B cell (primary cell): ENCODE measurements around the gene CASP9. TPM values are rescaled to one million over a fixed set of nuclear protein-coding genes. Genes with fewer than 3 reads are reported as not detected.

ENCODE experiments used
- ATAC-seq: fragments of 200-7000 bp; cut with Tn5 transposase; one replicate; pipeline ENCODE4 v1.10.0; 2021; ENCODE audit warnings: low read depth, mild to moderate bottlenecking, moderate number of reproducible peaks, moderate library complexity
- CTCF ChIA-PET: fragments of 350-600 bp; sonication (Branson Sonifier 250); formaldehyde crosslinking; loops from one replicate; lab custom pipeline; 2021; ENCODE audit warnings: antibody characterized with exemption, inconsistent platforms; lab: Charles Lee
- POLR2A ChIA-PET: fragments of 350-600 bp; sonication (Branson Sonifier 250); formaldehyde crosslinking; loops from one replicate; lab custom pipeline; 2021; ENCODE audit warnings: antibody characterized with exemption; lab: Charles Lee
- DNase-seq: peaks from one replicate; pipeline ENCODE4 v3.0.0; 2013
- H2AFZ ChIP-seq: 2 replicates; pipeline ENCODE4 v1.6.1; 2012; ENCODE audit warnings: mild to moderate bottlenecking, low read depth, low read length; ENCODE audit not compliant: insufficient read depth, poor library complexity, severe bottlenecking
- H3K27ac ChIP-seq, 2 donors: 1 replicate in 1 of 2; 2 replicates in 1 of 2; pipeline ENCODE4 v1.5.1; 2012 to 2013; ENCODE audit warnings: low read length in 2 of 2, mild to moderate bottlenecking in 2 of 2, moderate library complexity in 1 of 2
- H3K27me3 ChIP-seq, 4 experiments: fragments of 200-600 bp in 1 of 4; sonication (generic) in 1 of 4; replicated peaks in 1 of 4; 1 replicate in 2 of 4; 2 replicates in 2 of 4; pipeline versions ENCODE4 v1.6.1 to v1.7.0; 2013 to 2016; ENCODE audit warnings: low read length in 3 of 4, mild to moderate bottlenecking in 2 of 4, mixed read lengths in 1 of 4, moderate library complexity in 1 of 4; ENCODE audit not compliant: insufficient read depth in 4 of 4, control insufficient read depth in 3 of 4; ENCODE audit errors: control extremely low read depth in 1 of 4
- H3K36me3 ChIP-seq, 2 experiments: replicated peaks in 1 of 2; 1 replicate in 1 of 2; 2 replicates in 1 of 2; pipeline versions ENCODE4 v1.6.1 to v1.7.1; 2013; ENCODE audit warnings: low read length in 1 of 2; ENCODE audit not compliant: insufficient read depth in 2 of 2, control insufficient read depth in 1 of 2; ENCODE audit errors: control extremely low read depth in 1 of 2, extremely low read depth in 1 of 2
- H3K4me1 ChIP-seq, 2 donors: fragments of 200-600 bp in 1 of 2; sonication (generic) in 1 of 2; 1 replicate in 1 of 2; 2 replicates in 1 of 2; pipeline versions ENCODE4 v1.5.1 to v1.6.1; 2013 to 2017; ENCODE audit warnings: low read length in 2 of 2; ENCODE audit not compliant: control insufficient read depth in 2 of 2, insufficient read depth in 2 of 2
- H3K4me2 ChIP-seq: replicated peaks from 2 replicates; pipeline ENCODE3; 2012; ENCODE audit warnings: mild to moderate bottlenecking, low read depth, low read length; ENCODE audit not compliant: poor library complexity, severe bottlenecking
- H3K4me3 ChIP-seq, 5 experiments: fragments of 200-600 bp in 1 of 5; sonication (generic) in 1 of 5; 1 replicate in 3 of 5; 2 replicates in 2 of 5; pipeline versions ENCODE4 v1.5.1 to v1.7.0; 2011 to 2016; ENCODE audit warnings: low read length in 4 of 5, mild to moderate bottlenecking in 4 of 5, low read depth in 2 of 5, control low read depth in 1 of 5, moderate library complexity in 1 of 5; ENCODE audit not compliant: insufficient read depth in 1 of 5; ENCODE audit errors: control extremely low read depth in 1 of 5, extremely low read depth in 1 of 5
- H3K79me2 ChIP-seq: fragments of 200-600 bp; sonication (generic); one replicate; pipeline ENCODE4 v1.6.0; 2016; ENCODE audit warnings: low read length; ENCODE audit not compliant: control insufficient read depth, insufficient read depth
- H3K9ac ChIP-seq: fragments of 200-600 bp; sonication (generic); 2 replicates; pipeline ENCODE4 v1.6.1; 2017; ENCODE audit warnings: mild to moderate bottlenecking, low read length, moderate library complexity
- H3K9me3 ChIP-seq, 3 donors: one replicate each; pipeline versions ENCODE4 v1.6.1 to v1.7.1; 2013; ENCODE audit warnings: low read length in 2 of 3; ENCODE audit not compliant: control insufficient read depth in 2 of 3, insufficient read depth in 1 of 3; ENCODE audit errors: control extremely low read depth in 1 of 3
- H4K20me1 ChIP-seq: 2 replicates; pipeline ENCODE4 v1.6.0; 2012; ENCODE audit warnings: mild to moderate bottlenecking, low read length; ENCODE audit not compliant: insufficient read depth, control insufficient read depth, poor library complexity, severe bottlenecking
- H3K27ac Mint-ChIP-seq: one replicate; pipeline ENCODE4 v1.8.0; 2021; ENCODE audit warnings: mixed read lengths
- H3K27me3 Mint-ChIP-seq: one replicate; pipeline ENCODE4 v1.8.0; 2021; ENCODE audit warnings: mixed read lengths
- H3K4me1 Mint-ChIP-seq: one replicate; pipeline ENCODE4 v1.8.0; 2021; ENCODE audit warnings: mixed read lengths
- H3K4me3 Mint-ChIP-seq: one replicate; pipeline ENCODE4 v1.8.0; 2021; ENCODE audit warnings: mixed read lengths
- H3K9me3 Mint-ChIP-seq: one replicate; pipeline ENCODE4 v1.8.0; 2022; ENCODE audit warnings: mixed read lengths; ENCODE audit not compliant: insufficient read depth
- CTCF ChIP-seq: fragments of 200-600 bp; IDR thresholded peaks from one replicate; pipeline ENCODE4 v1.8.0; 2022; ENCODE audit warnings: antibody characterized with exemption, mild to moderate bottlenecking
- EZH2 ChIP-seq: IDR thresholded peaks from 2 replicates; pipeline ENCODE4 v1.6.1; 2012; ENCODE audit warnings: borderline replicate concordance, low read depth, mild to moderate bottlenecking, moderate library complexity, low read length; ENCODE audit not compliant: insufficient read depth, poor library complexity, severe bottlenecking
- WGBS: methylation state at CpG from one replicate; pipeline ENCODE4 v1.1.5; 2013; ENCODE audit warnings: missing lambda C conversion rate; ENCODE audit not compliant: insufficient coverage; 5-methylcytosine and 5-hydroxymethylcytosine counted together
- intact Hi-C: fragments of 100-400 bp; cut with micrococcal nuclease; formaldehyde crosslinking; loops from one replicate; pipeline ENCODE4 v1.10.0; 2022
- polyA plus RNA-seq: library from polyadenylated mRNA; depleted of rRNA; stranded (reverse); fragments of >200 nt; gene quantifications from 2 replicates; pipeline ENCODE4 v1.2.3, GENCODE V29; 2012
- total RNA-seq, 2 donors: library from RNA; stranded (reverse); fragments of 120-200 nt in 1 of 2; gene quantifications; 1 replicate in 1 of 2; 2 replicates in 1 of 2; pipeline versions ENCODE4 v1.2.3 to v1.2.4, GENCODE V29; 2013 to 2022

Gene CASP9
- total and polyA plus RNA-seq, 2 donors (not counting 1 experiment from before 2014, with no cell fraction given) = 16.8 to 22.9 TPM

GRCh38 chr1:15453734-15454133 is 70.3 kb downstream of the CASP9 start:
- intact Hi-C loops = no loop called here
- H3K4me1 ChIP-seq = no peaks in the 10 kb centered on the region
- 83% methylated on average over 11 of the region's 11 CpGs for WGBS
- no peak overlapping the region for H3K27ac ChIP-seq
- H3K79me2 ChIP-seq = no peaks in the 10 kb centered on the region
- no peak for DNase-seq
- no peaks in the 10 kb centered on the region for H3K4me1 Mint-ChIP-seq
- ATAC-seq = no peak
- ChIA-PET CTCF (no interaction called here), POLR2A (no interaction called here)
- H4K20me1 ChIP-seq = no peaks in the 10 kb centered on the region
- no peaks in the 10 kb centered on the region for H3K36me3 ChIP-seq
- H2AFZ ChIP-seq = no peak overlapping the region
- H3K9ac ChIP-seq = no peak overlapping the region
- no peak overlapping the region for H3K4me3 Mint-ChIP-seq
- peaks cover 0 to 5% (median 0%) of the 10 kb centered on the region in 4 experiments for H3K27me3 ChIP-seq
- peaks cover 3% of the 10 kb centered on the region for H3K9me3 Mint-ChIP-seq
- peaks cover 25% of the 10 kb centered on the region for H3K27me3 Mint-ChIP-seq
- H3K4me3 ChIP-seq = no peak overlapping the region
- H3K4me2 ChIP-seq = no peak overlapping the region
- H3K9me3 ChIP-seq = peaks cover 0 to 3% (median 0%) of the 10 kb centered on the region in 3 donors
- TF ChIP-seq EZH2 (no peak), CTCF (no peak)
- H3K27ac Mint-ChIP-seq = no peak overlapping the region

GRCh38 chr1:15452866-15453571 is 71.0 kb downstream of the CASP9 start:
- ATAC-seq (no peak), DNase-seq (no peak)
- Mint-ChIP-seq H3K27me3 (peaks cover 25% of the 10 kb centered on the region), H3K27ac (no peak overlapping the region), H3K9me3 (peaks cover 3% of the 10 kb centered on the region), H3K4me1 (no peaks in the 10 kb centered on the region), H3K4me3 (no peak overlapping the region)
- Histone ChIP-seq H4K20me1 (no peaks in the 10 kb centered on the region), H3K9me3 (peaks cover 0 to 3% (median 0%) of the 10 kb centered on the region in 3 donors), H3K36me3 (no peaks in the 10 kb centered on the region), H3K9ac (no peak overlapping the region), H3K79me2 (no peaks in the 10 kb centered on the region), H3K4me3 (no peak overlapping the region), H3K27me3 (peaks cover 0 to 5% (median 0%) of the 10 kb centered on the region in 4 experiments), H2AFZ (no peak overlapping the region), H3K4me1 (no peaks in the 10 kb centered on the region), H3K27ac (no peak overlapping the region), H3K4me2 (no peak overlapping the region)
- intact Hi-C loops = no loop called here
- POLR2A ChIA-PET = no interaction called here
- 89% methylated on average over 4 of the region's 10 CpGs for WGBS
- TF ChIP-seq EZH2 = no peak
- TF ChIP-seq CTCF = no peak
- CTCF ChIA-PET = no interaction called here
